ENCODE measurements around the gene PHYKPL. TPM values are rescaled to one million over a fixed set of nuclear protein-coding genes. Genes with fewer than 3 reads are reported as not detected.
"Not testable (repeated sequence)": the region's sequence is repeated elsewhere in the genome, so short reads cannot be mapped to it uniquely, and the experiment has no call there.

Gene PHYKPL
- total RNA-seq, 1 experiment from 2014 or later, result 48.8 TPM

- Histone ChIP-seq H3K79me1 (ENCODE audit: insufficient read depth, low read depth, low read length, poor library complexity, severe bottlenecking) (no peaks in the 10 kb centered on the region), H3K9me3 (ENCODE audit: control insufficient read depth, low read depth, low read length) (no peaks in the 10 kb centered on the region), H2AK5ac (ENCODE audit: insufficient read length, low read length) (no peak overlapping the region), H2BK5ac (ENCODE audit: insufficient read length, low read length) (no peak overlapping the region), H3K18ac (ENCODE audit: insufficient read length, low read depth, low read length) (no peak overlapping the region), H3K23me2 (ENCODE audit: insufficient read length, low read depth, low read length, poor library complexity, severe bottlenecking) (peaks cover 4% of the 10 kb centered on the region), H2BK15ac (ENCODE audit: low read depth, low read length) (no peak overlapping the region), H3K4me1 (ENCODE audit: insufficient read depth, low read length) (no peaks in the 10 kb centered on the region), H4K91ac (ENCODE audit: insufficient read length, low read depth, low read length) (no peak overlapping the region), H3K4ac (ENCODE audit: low read depth, low read length) (no peak overlapping the region), H3K4me2 (ENCODE audit: insufficient read depth, insufficient read length, low read length) (no peak overlapping the region), H4K5ac (ENCODE audit: insufficient read length, low read depth, low read length) (no peak overlapping the region), H3K27ac (ENCODE audit: insufficient read length, low read depth, low read length) (no peak overlapping the region), H2AFZ (ENCODE audit: low read length) (no peak overlapping the region), H2BK120ac (ENCODE audit: low read depth, low read length, poor library complexity, severe bottlenecking) (no peak overlapping the region), H3K79me2 (ENCODE audit: insufficient read depth, low read length) (no peaks in the 10 kb centered on the region), H3K14ac (ENCODE audit: insufficient read depth, low read length) (no peak overlapping the region), H3K23ac (ENCODE audit: insufficient read length, low read depth, low read length) (no peak overlapping the region), H4K8ac (replicated peaks; ENCODE audit: insufficient read length, low read depth, low read length) (no peak overlapping the region), H2BK12ac (ENCODE audit: insufficient read length, low read depth, low read length) (no peak overlapping the region), H3K27me3 (ENCODE audit: insufficient read depth, low read length) (no peaks in the 10 kb centered on the region), H3K56ac (ENCODE audit: insufficient read length, low read depth, low read length) (no peak overlapping the region), H2BK20ac (ENCODE audit: low read depth, low read length, poor library complexity, severe bottlenecking) (no peak overlapping the region), H4K20me1 (ENCODE audit: control insufficient read depth, insufficient read depth, insufficient read length) (peaks cover 2% of the 10 kb centered on the region), H3K9ac (ENCODE audit: extremely low read depth, insufficient read length, low read length) (no peak overlapping the region), H3T11ph (ENCODE audit: low read length) (no peak overlapping the region)
- TF ChIP-seq, protein P1, sequence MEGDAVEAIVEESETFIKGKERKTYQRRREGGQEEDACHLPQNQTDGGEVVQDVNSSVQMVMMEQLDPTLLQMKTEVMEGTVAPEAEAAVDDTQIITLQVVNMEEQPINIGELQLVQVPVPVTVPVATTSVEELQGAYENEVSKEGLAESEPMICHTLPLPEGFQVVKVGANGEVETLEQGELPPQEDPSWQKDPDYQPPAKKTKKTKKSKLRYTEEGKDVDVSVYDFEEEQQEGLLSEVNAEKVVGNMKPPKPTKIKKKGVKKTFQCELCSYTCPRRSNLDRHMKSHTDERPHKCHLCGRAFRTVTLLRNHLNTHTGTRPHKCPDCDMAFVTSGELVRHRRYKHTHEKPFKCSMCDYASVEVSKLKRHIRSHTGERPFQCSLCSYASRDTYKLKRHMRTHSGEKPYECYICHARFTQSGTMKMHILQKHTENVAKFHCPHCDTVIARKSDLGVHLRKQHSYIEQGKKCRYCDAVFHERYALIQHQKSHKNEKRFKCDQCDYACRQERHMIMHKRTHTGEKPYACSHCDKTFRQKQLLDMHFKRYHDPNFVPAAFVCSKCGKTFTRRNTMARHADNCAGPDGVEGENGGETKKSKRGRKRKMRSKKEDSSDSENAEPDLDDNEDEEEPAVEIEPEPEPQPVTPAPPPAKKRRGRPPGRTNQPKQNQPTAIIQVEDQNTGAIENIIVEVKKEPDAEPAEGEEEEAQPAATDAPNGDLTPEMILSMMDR (conservative IDR thresholded peaks at IDR 0.05), result no peak
- H3K27ac Mint-ChIP-seq, result no peak overlapping the region
- H3K27me3 Mint-ChIP-seq (ENCODE audit: low read depth), result peaks cover 8% of the 10 kb centered on the region
- H3K4me1 Mint-ChIP-seq, result peaks cover 6% of the 10 kb centered on the region in 2 experiments
- no peak overlapping the region for H3K4me3 Mint-ChIP-seq
- no CpG with 5 or more reads among the region's 19 CpGs for WGBS (ENCODE audit: extremely low coverage, insufficient read length, low lambda C conversion rate)
- DNase-seq, result no peak
- no peaks in the 10 kb centered on the region; a peak in 2 of 5 replicates for H3K9me3 Mint-ChIP-seq
- H3K36me3 Mint-ChIP-seq (ENCODE audit: insufficient read depth in 1 of 3, low read depth in 3 of 3), result no peaks in the 10 kb centered on the region
Measured at GRCh38 chr5:178240341-178240741, 7.7 kb upstream of the PHYKPL start.

GRCh38 chr5:178239626-178240301 is 7.2 kb upstream of the PHYKPL start:
- H3K4me1 ChIP-seq (ENCODE audit: insufficient read depth, low read length); H3K14ac ChIP-seq (ENCODE audit: insufficient read depth, low read length); H3K9me3 ChIP-seq (ENCODE audit: control insufficient read depth, low read depth, low read length); H2BK120ac ChIP-seq (ENCODE audit: low read depth, low read length, poor library complexity, severe bottlenecking); H2BK12ac ChIP-seq (ENCODE audit: insufficient read length, low read depth, low read length); H3K18ac ChIP-seq (ENCODE audit: insufficient read length, low read depth, low read length); H3K27ac Mint-ChIP-seq; H2BK20ac ChIP-seq (ENCODE audit: low read depth, low read length, poor library complexity, severe bottlenecking); H3K79me2 ChIP-seq (ENCODE audit: insufficient read depth, low read length); H4K91ac ChIP-seq (ENCODE audit: insufficient read length, low read depth, low read length); DNase-seq; H3K23me2 ChIP-seq (ENCODE audit: insufficient read length, low read depth, low read length, poor library complexity, severe bottlenecking); H3K4ac ChIP-seq (ENCODE audit: low read depth, low read length); H3K4me1 Mint-ChIP-seq; H3T11ph ChIP-seq (ENCODE audit: low read length); H3K27me3 Mint-ChIP-seq (ENCODE audit: low read depth); H3K27ac ChIP-seq (ENCODE audit: insufficient read length, low read depth, low read length); H2BK5ac ChIP-seq (ENCODE audit: insufficient read length, low read length); H4K20me1 ChIP-seq (ENCODE audit: control insufficient read depth, insufficient read depth, insufficient read length); H2AK5ac ChIP-seq (ENCODE audit: insufficient read length, low read length); H3K9me3 Mint-ChIP-seq; H4K8ac ChIP-seq (replicated peaks; ENCODE audit: insufficient read length, low read depth, low read length); H3K56ac ChIP-seq (ENCODE audit: insufficient read length, low read depth, low read length); H3K79me1 ChIP-seq (ENCODE audit: insufficient read depth, low read depth, low read length, poor library complexity, severe bottlenecking); H3K4me2 ChIP-seq (ENCODE audit: insufficient read depth, insufficient read length, low read length); H3K27me3 ChIP-seq (ENCODE audit: insufficient read depth, low read length); H3K4me3 Mint-ChIP-seq; H2BK15ac ChIP-seq (ENCODE audit: low read depth, low read length); H4K5ac ChIP-seq (ENCODE audit: insufficient read length, low read depth, low read length); H3K36me3 Mint-ChIP-seq (ENCODE audit: insufficient read depth in 1 of 3, low read depth in 3 of 3); H3K9ac ChIP-seq (ENCODE audit: extremely low read depth, insufficient read length, low read length); H2AFZ ChIP-seq (ENCODE audit: low read length); H3K23ac ChIP-seq (ENCODE audit: insufficient read length, low read depth, low read length): not testable (repeated sequence)
- no CpG with 5 or more reads among the region's 16 CpGs for WGBS (ENCODE audit: extremely low coverage, insufficient read length, low lambda C conversion rate)
